Measurements from ENCODE around the gene GPR158. TPM values are rescaled to one million over a fixed set of nuclear protein-coding genes. Genes with fewer than 3 reads are reported as not detected.
"Not testable (repeated sequence)": the region's sequence is repeated elsewhere in the genome, so short reads cannot be mapped to it uniquely, and the experiment has no call there.

The GPR158 gene
- total and polyA plus RNA-seq, 2 experiments from 2014 or later = 0.18 to 0.61 TPM

GRCh38 chr10:25300073-25300472 is 125.3 kb downstream of the GPR158 start:
- no peaks in the 10 kb centered on the region for H3K4me1 ChIP-seq (ENCODE audit: low read depth)
- no peak overlapping the region for H3K27ac ChIP-seq
- H3K27me3 ChIP-seq = no peaks in the 10 kb centered on the region
- no peaks in the 10 kb centered on the region for H3K36me3 ChIP-seq
- no peak for DNase-seq (ENCODE audit: low read depth in 1 of 2, low spot score in 1 of 2)
- no peaks in the 10 kb centered on the region for H3K9me3 ChIP-seq (ENCODE audit: low read depth)
- H3K4me3 ChIP-seq = no peak overlapping the region
- no peak for TF ChIP-seq CTCF (IDR thresholded peaks at IDR 0.05; ENCODE audit: low read depth, low read length)

DNA sequence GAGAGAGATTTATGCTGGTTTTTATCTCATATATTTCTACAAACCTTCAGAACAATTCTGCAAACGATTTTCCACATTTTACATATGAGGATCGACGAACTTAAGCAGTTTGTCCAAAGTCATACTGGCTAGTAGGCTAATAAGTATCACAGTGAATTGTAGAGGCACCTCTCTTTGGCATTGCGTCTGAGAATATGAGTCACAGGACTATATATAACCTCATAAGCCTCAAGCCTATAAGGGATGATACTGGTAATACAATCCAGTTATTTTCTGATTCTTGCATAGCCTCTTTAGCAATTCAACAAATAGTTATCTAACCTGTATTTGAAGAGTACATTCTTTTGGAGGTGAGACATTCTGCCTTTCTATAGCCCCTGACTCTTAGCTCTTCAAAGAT is 129.8 kb downstream of the GPR158 start:
- H3K4me1 ChIP-seq (ENCODE audit: low read depth) = no peaks in the 10 kb centered on the region
- no peaks in the 10 kb centered on the region for H3K27me3 ChIP-seq
- no peaks in the 10 kb centered on the region for H3K36me3 ChIP-seq
- no peak overlapping the region for H3K4me3 ChIP-seq
- peak in 1 of 2 donors; percentile 47 for DNase-seq (ENCODE audit: low read depth in 1 of 2, low spot score in 1 of 2)
- no peaks in the 10 kb centered on the region for H3K9me3 ChIP-seq (ENCODE audit: low read depth)
- H3K27ac ChIP-seq = no peak overlapping the region
- no peak for TF ChIP-seq CTCF (IDR thresholded peaks at IDR 0.05; ENCODE audit: low read depth, low read length)

GRCh38 chr10:25306386-25306785 is 131.6 kb downstream of the GPR158 start:
- TF ChIP-seq CTCF (IDR thresholded peaks at IDR 0.05; ENCODE audit: low read depth, low read length) = no peak
- no peaks in the 10 kb centered on the region for H3K36me3 ChIP-seq
- no peak overlapping the region for H3K27ac ChIP-seq
- H3K27me3 ChIP-seq = no peaks in the 10 kb centered on the region
- no peaks in the 10 kb centered on the region for H3K9me3 ChIP-seq (ENCODE audit: low read depth)
- no peak overlapping the region for H3K4me3 ChIP-seq
- no peak for DNase-seq (ENCODE audit: low read depth in 1 of 2, low spot score in 1 of 2)
- H3K4me1 ChIP-seq (ENCODE audit: low read depth) = no peaks in the 10 kb centered on the region

DNA sequence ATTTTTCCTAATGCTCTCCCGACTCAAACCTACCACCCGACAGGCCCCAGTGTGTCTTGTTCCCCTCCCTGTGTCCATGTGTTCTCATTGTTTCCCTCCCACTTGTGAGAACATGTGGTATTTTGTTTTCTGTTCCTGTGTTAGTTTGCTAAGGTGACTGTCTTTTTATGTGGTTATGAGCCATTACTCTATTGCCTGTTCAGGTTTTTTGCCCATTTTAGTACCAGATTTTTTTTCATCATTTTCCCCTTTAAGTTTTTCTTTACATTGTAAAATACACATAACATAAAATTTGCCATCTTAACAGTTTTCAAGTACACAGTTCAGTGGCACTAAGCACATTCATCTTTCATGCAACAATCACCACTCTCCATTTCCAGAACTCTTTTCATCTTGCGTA is 133.5 kb downstream of the GPR158 start:
- TF ChIP-seq CTCF (IDR thresholded peaks at IDR 0.05; ENCODE audit: low read depth, low read length) = no peak
- DNase-seq (ENCODE audit: low read depth in 1 of 2, low spot score in 1 of 2) = no peak
- H3K27ac ChIP-seq = no peak overlapping the region
- H3K36me3 ChIP-seq = no peaks in the 10 kb centered on the region
- no peaks in the 10 kb centered on the region for H3K4me1 ChIP-seq (ENCODE audit: low read depth)
- no peaks in the 10 kb centered on the region for H3K9me3 ChIP-seq (ENCODE audit: low read depth)
- no peaks in the 10 kb centered on the region for H3K27me3 ChIP-seq
- no peak overlapping the region for H3K4me3 ChIP-seq

GRCh38 chr10:25317596-25318211 is 142.9 kb downstream of the GPR158 start:
- not testable (repeated sequence) for H3K9me3 ChIP-seq (ENCODE audit: low read depth); H3K27me3 ChIP-seq; H3K36me3 ChIP-seq; H3K4me1 ChIP-seq (ENCODE audit: low read depth); H3K4me3 ChIP-seq; H3K27ac ChIP-seq; DNase-seq (ENCODE audit: low read depth in 1 of 2, low spot score in 1 of 2)

- TF ChIP-seq CTCF (IDR thresholded peaks at IDR 0.05; ENCODE audit: low read depth, low read length) = no peak
- H3K4me3 ChIP-seq = no peak overlapping the region
- no peak for DNase-seq (ENCODE audit: low read depth in 1 of 2, low spot score in 1 of 2)
- H3K4me1 ChIP-seq (ENCODE audit: low read depth) = no peaks in the 10 kb centered on the region
- H3K9me3 ChIP-seq (ENCODE audit: low read depth) = no peaks in the 10 kb centered on the region
- H3K27ac ChIP-seq = no peak overlapping the region
- no peaks in the 10 kb centered on the region for H3K27me3 ChIP-seq
- H3K36me3 ChIP-seq = no peaks in the 10 kb centered on the region
Observed at GRCh38 chr10:25327273-25327672, 152.5 kb downstream of the GPR158 start.

All from cardiac muscle cell (in vitro differentiated cells and primary cell).